Right lobe of liver (tissue), 6 donors: Measurements from ENCODE around the gene ADAMTSL2. TPM values are rescaled to one million over a fixed set of nuclear protein-coding genes. Genes with fewer than 3 reads are reported as not detected.
A peak's percentile ranks its signal among the peaks of the same experiment; 100 is the strongest.

Source experiments
- ATAC-seq, 4 donors: fragments of 200-7000 bp; cut with Tn5 transposase; one replicate each; pipeline ENCODE4 v1.9.1; 2020; ENCODE audit warnings: mild to moderate bottlenecking in 4 of 4, moderate library complexity in 4 of 4
- DNase-seq, 3 donors: peaks; one replicate each; pipeline ENCODE4 v3.0.0-alpha.2; 2020
- H3K27ac ChIP-seq, 3 donors: fragments of 200-600 bp; one replicate each; pipeline ENCODE4 v1.8.0; 2022
- H3K27me3 ChIP-seq, 2 donors: fragments of 200-600 bp; one replicate each; pipeline ENCODE4 v1.8.0; 2022
- H3K36me3 ChIP-seq, 4 donors: fragments of 200-600 bp; sonication (generic) in 1 of 4; one replicate each; pipeline versions ENCODE4 v1.5.1 to v1.8.0; 2017 to 2022; ENCODE audit warnings: control low read depth in 1 of 4
- H3K4me1 ChIP-seq, 4 donors: fragments of 200-600 bp; sonication (generic) in 1 of 4; one replicate each; pipeline versions ENCODE4 v1.5.1 to v1.8.0; 2017 to 2022; ENCODE audit warnings: control low read depth in 1 of 4
- H3K4me3 ChIP-seq, 3 donors: fragments of 200-600 bp; one replicate each; pipeline ENCODE4 v1.8.0; 2022
- H3K9me3 ChIP-seq, 4 donors: fragments of 200-600 bp; sonication (generic) in 1 of 4; one replicate each; pipeline versions ENCODE4 v1.5.1 to v1.8.0; 2017 to 2022; ENCODE audit warnings: control low read depth in 1 of 4
- CTCF ChIP-seq, 4 donors: fragments of 200-600 bp in 3 of 4; fragments of 450-650 bp in 1 of 4; IDR thresholded peaks; one replicate each; pipeline versions ENCODE4 v1.5.1 to v1.8.0; 2016 to 2022; ENCODE audit warnings: antibody characterized with exemption in 4 of 4, mild to moderate bottlenecking in 2 of 4
- POLR2A ChIP-seq: fragments of 450-650 bp; IDR thresholded peaks from one replicate; pipeline ENCODE4 v1.6.1; 2017; ENCODE audit warnings: antibody characterized with exemption, mild to moderate bottlenecking
- WGBS: methylation state at CpG from one replicate; pipeline ENCODE4 v1.1.6; 2018; ENCODE audit warnings: low coverage, low lambda C conversion rate; ENCODE audit not compliant: insufficient coverage; ENCODE audit errors: missing lambda C conversion rate; 5-methylcytosine and 5-hydroxymethylcytosine counted together
- intact Hi-C, 2 donors: fragments of 100-400 bp; cut with DNase I; formaldehyde crosslinking; loops; one replicate each; pipeline versions ENCODE4 v1.11.2 to v1.14.1; 2022
- total RNA-seq, 6 experiments: library from RNA; depleted of rRNA in 2 of 6; stranded (reverse); fragments of >200 nt in 2 of 6; fragmentation: NEBNext Ultra II Directional in 3 of 6; extraction: Animal tissue kit (Norgen Biotek cat#: 25700) in 3 of 6; gene quantifications; one replicate each; pipeline versions ENCODE4 v1.1.0 to v1.2.4, GENCODE V29; 2016 to 2023
- donor health status: DM: no; HTN: yes; CAD: no.
- donor health status: DM: no; HTN: no; CAD: no.
- donor health status: DM: no; HTN: no; CAD: no.
- donor health status: DM: no; HTN: yes; CAD: no.
- donor health status: DM: no; HTN: yes; CAD: no.

The ADAMTSL2 gene
- total RNA-seq, 6 experiments from 2014 or later, result 9.2 to 24.8 (median 12.7) TPM

- Histone ChIP-seq H3K27me3 (peaks cover 0 to 3% of the 10 kb centered on the region in 2 donors), H3K27ac (no peak overlapping the region), H3K36me3 (no peaks in the 10 kb centered on the region), H3K4me1 (no peaks in the 10 kb centered on the region), H3K4me3 (no peak overlapping the region), H3K9me3 (no peaks in the 10 kb centered on the region)
- 56% methylated on average over 5 of the region's 9 CpGs for WGBS
- ATAC-seq (no peak), DNase-seq (peak in 1 of 3 donors; percentile 11)
- intact Hi-C loops, result no loop called here
- TF ChIP-seq POLR2A (no peak), CTCF (IDR thresholded peaks at IDR 0.05) (no peak)
Observed at GRCh38 chr9:133612051-133612450, 77.5 kb downstream of the ADAMTSL2 start.

- WGBS, result 67% methylated on average over 1 of the region's 8 CpGs
- Histone ChIP-seq H3K27ac (no peak overlapping the region), H3K36me3 (no peaks in the 10 kb centered on the region), H3K4me3 (no peak overlapping the region), H3K9me3 (no peaks in the 10 kb centered on the region), H3K27me3 (peaks cover 0 to 3% of the 10 kb centered on the region in 2 donors), H3K4me1 (no peaks in the 10 kb centered on the region)
- ATAC-seq (no peak), DNase-seq (peak in 1 of 3 donors; percentile 14)
- TF ChIP-seq POLR2A, result no peak
- no peak for TF ChIP-seq CTCF (IDR thresholded peaks at IDR 0.05)
- intact Hi-C loops, result no loop called here
Observed at GRCh38 chr9:133612816-133613215, 78.3 kb downstream of the ADAMTSL2 start.

GRCh38 chr9:133613432-133613831, 78.9 kb downstream of the ADAMTSL2 start:
- no peaks in the 10 kb centered on the region for H3K4me1 ChIP-seq
- no peaks in the 10 kb centered on the region for H3K36me3 ChIP-seq
- no peak overlapping the region for H3K4me3 ChIP-seq
- no peaks in the 10 kb centered on the region for H3K9me3 ChIP-seq
- TF ChIP-seq POLR2A (no peak), CTCF (IDR thresholded peaks at IDR 0.05) (no peak)
- DNase-seq, result peak in 1 of 3 donors; percentile 18
- WGBS, result 66% methylated on average over 15 of the region's 16 CpGs
- ATAC-seq, result no peak
- intact Hi-C loops, result no loop called here
- no peak overlapping the region for H3K27ac ChIP-seq
- peaks cover 0 to 3% of the 10 kb centered on the region in 2 donors for H3K27me3 ChIP-seq

GRCh38 chr9:133614056-133614455, 79.6 kb downstream of the ADAMTSL2 start:
- Histone ChIP-seq H3K9me3 (no peaks in the 10 kb centered on the region), H3K4me1 (no peaks in the 10 kb centered on the region), H3K27ac (no peak overlapping the region), H3K36me3 (no peaks in the 10 kb centered on the region), H3K4me3 (no peak overlapping the region), H3K27me3 (no peaks in the 10 kb centered on the region)
- WGBS, result 43% methylated on average over 10 of the region's 10 CpGs
- TF ChIP-seq POLR2A (no peak), CTCF (IDR thresholded peaks at IDR 0.05) (no peak)
- ATAC-seq, result no peak
- intact Hi-C loops, result no loop called here
- peak in 1 of 3 donors; percentile 11 for DNase-seq

GRCh38 chr9:133614678-133615077, 80.2 kb downstream of the ADAMTSL2 start:
- Histone ChIP-seq H3K27me3 (no peaks in the 10 kb centered on the region), H3K9me3 (no peaks in the 10 kb centered on the region), H3K4me1 (no peaks in the 10 kb centered on the region), H3K36me3 (no peaks in the 10 kb centered on the region), H3K27ac (no peak overlapping the region), H3K4me3 (no peak overlapping the region)
- intact Hi-C loops, result no loop called here
- TF ChIP-seq POLR2A (no peak), CTCF (IDR thresholded peaks at IDR 0.05) (no peak)
- ATAC-seq, result no peak
- WGBS, result 46% methylated on average over 2 of the region's 5 CpGs
- DNase-seq, result peak in 1 of 3 donors; percentile 18
